WTC11 (cell line): ENCODE data around the gene TMEM174. TPM values are rescaled to one million over a fixed set of nuclear protein-coding genes. Genes with fewer than 3 reads are reported as not detected.

Experiments
- CREB1 ChIP-seq: sonication (generic); formaldehyde crosslinking; IDR thresholded peaks from 2 replicates; pipeline ENCODE4 v1.8.0; 2023; ENCODE audit warnings: mild to moderate bottlenecking, missing genetic modification reagents
- FOXK1 ChIP-seq: sonication (generic); formaldehyde crosslinking; IDR thresholded peaks from 2 replicates; pipeline ENCODE4 v1.8.0; 2022; ENCODE audit warnings: mild to moderate bottlenecking, moderate library complexity, missing genetic modification reagents
- GTF2I ChIP-seq: fragments of 250-450 bp; sonication (Bioruptor Pico); conservative IDR thresholded peaks from 2 replicates; pipeline ENCODE4 v1.4.0; 2021; ENCODE audit warnings: mild to moderate bottlenecking
- JAZF1 ChIP-seq: fragments of 250-450 bp; sonication (Bioruptor Pico); IDR thresholded peaks from 2 replicates; pipeline ENCODE4 v1.9.0; 2021; ENCODE audit warnings: moderate library complexity, mild to moderate bottlenecking, inconsistent platforms
- NR3C1 ChIP-seq: sonication (generic); formaldehyde crosslinking; conservative IDR thresholded peaks from 2 replicates; pipeline ENCODE4 v1.8.1; 2023; ENCODE audit warnings: low read depth, mild to moderate bottlenecking, missing genetic modification reagents
- SOX15 ChIP-seq: fragments of 250-450 bp; sonication (Bioruptor Pico); IDR thresholded peaks from 2 replicates; pipeline ENCODE4 v1.9.0; 2021; ENCODE audit warnings: mild to moderate bottlenecking
- SP1 ChIP-seq: sonication (generic); formaldehyde crosslinking; conservative IDR thresholded peaks from 2 replicates; pipeline ENCODE4 v1.8.1; 2022; ENCODE audit warnings: missing genetic modification reagents
- ZBTB21 ChIP-seq: sonication (generic); formaldehyde crosslinking; IDR thresholded peaks from 2 replicates; pipeline ENCODE4 v1.8.1; 2023; ENCODE audit warnings: mild to moderate bottlenecking, missing genetic modification reagents, borderline replicate concordance
- total RNA-seq: library from RNA; stranded (reverse); gene quantifications from 3 replicates; pipeline ENCODE4 v1.2.3, GENCODE V29; 2021
- TF ChIP-seq, protein P1 (sequence below): sonication (generic); formaldehyde crosslinking; IDR thresholded peaks from 2 replicates; pipeline ENCODE4 v1.8.0; 2022; ENCODE audit warnings: mild to moderate bottlenecking, missing genetic modification reagents
- TF ChIP-seq, protein P2 (sequence below): sonication (generic); formaldehyde crosslinking; IDR thresholded peaks from 2 replicates; pipeline ENCODE4 v1.8.0; 2023; ENCODE audit warnings: mild to moderate bottlenecking, missing genetic modification reagents
- TF ChIP-seq, protein P3 (sequence below): sonication (generic); formaldehyde crosslinking; IDR thresholded peaks from 2 replicates; pipeline ENCODE4 v1.8.0; 2023; ENCODE audit warnings: missing genetic modification reagents
- TF ChIP-seq, protein P4 (sequence below): sonication (generic); formaldehyde crosslinking; IDR thresholded peaks from 2 replicates; pipeline ENCODE4 v1.8.0; 2022; ENCODE audit warnings: mild to moderate bottlenecking, missing genetic modification reagents
- TF ChIP-seq, protein P5 (sequence below): sonication (generic); formaldehyde crosslinking; IDR thresholded peaks from 2 replicates; pipeline ENCODE4 v1.8.1; 2022; ENCODE audit warnings: low read depth, missing genetic modification reagents, borderline replicate concordance
- TF ChIP-seq, protein P6 (sequence below): sonication (generic); formaldehyde crosslinking; IDR thresholded peaks from 2 replicates; pipeline ENCODE4 v1.8.0; 2022; ENCODE audit warnings: mild to moderate bottlenecking, missing genetic modification reagents
- TF ChIP-seq, protein P7 (sequence below): fragments of 200-600 bp; IDR thresholded peaks from 2 replicates; pipeline ENCODE4 v1.8.0; 2022; ENCODE audit warnings: antibody characterized with exemption
- TF ChIP-seq, protein P8 (sequence below): sonication (generic); formaldehyde crosslinking; IDR thresholded peaks from 2 replicates; pipeline ENCODE4 v1.8.0; 2023; ENCODE audit warnings: missing genetic modification reagents, mild to moderate bottlenecking, borderline replicate concordance
- TF ChIP-seq, protein P9 (sequence below): sonication (generic); formaldehyde crosslinking; IDR thresholded peaks from 2 replicates; pipeline ENCODE4 v1.8.1; 2022; ENCODE audit warnings: mild to moderate bottlenecking, moderate library complexity, missing genetic modification reagents
- TF ChIP-seq, protein P10 (sequence below): sonication (generic); formaldehyde crosslinking; conservative IDR thresholded peaks from 2 replicates; pipeline ENCODE4 v1.8.1; 2023; ENCODE audit warnings: mild to moderate bottlenecking, low read depth, missing genetic modification reagents, moderate library complexity

TMEM174 gene
- total RNA-seq, 1 experiment from 2014 or later = not detected

DNA sequence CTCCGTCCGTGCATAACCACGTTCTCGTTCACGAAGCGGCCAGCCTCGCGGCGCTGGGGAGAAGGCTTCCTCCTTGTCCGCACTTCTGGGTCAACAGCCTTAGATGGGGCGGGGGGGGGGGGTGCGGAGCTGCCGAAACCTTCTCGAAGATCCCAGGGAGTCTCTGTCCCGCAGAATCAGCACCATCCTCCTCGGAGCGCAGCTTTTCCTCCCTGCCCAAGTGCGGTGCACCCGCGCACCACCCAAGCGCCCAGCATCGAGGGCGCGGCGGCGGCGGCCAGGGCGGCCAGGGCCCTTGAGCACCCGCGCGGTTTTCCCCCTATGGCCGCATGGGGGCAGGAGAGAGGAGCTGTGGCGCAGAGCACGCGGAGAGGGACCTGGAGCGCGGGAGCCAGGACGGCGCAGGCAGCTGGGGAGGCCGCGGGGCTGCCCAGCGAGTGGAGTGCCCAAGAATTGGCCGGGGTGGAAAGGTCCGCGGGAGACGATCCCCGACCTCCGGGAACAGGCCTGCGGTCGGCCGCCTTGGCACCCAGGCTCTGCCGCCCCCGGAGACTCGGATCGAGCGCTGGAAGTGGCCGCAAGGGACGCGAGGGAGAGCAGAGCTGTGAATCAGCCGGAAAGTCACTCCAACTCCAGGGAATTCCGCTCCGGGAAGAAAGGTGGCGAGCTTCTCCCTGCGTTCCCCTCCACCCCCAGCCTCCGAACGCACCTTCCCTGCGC is 43.1 kb downstream of the TMEM174 start (continued):
- TF ChIP-seq CREB1 (CRISPR knock-in tag) = peak; percentile 87
- TF ChIP-seq GTF2I (CRISPR knock-in tag) = no peak
- TF ChIP-seq, protein P1, sequence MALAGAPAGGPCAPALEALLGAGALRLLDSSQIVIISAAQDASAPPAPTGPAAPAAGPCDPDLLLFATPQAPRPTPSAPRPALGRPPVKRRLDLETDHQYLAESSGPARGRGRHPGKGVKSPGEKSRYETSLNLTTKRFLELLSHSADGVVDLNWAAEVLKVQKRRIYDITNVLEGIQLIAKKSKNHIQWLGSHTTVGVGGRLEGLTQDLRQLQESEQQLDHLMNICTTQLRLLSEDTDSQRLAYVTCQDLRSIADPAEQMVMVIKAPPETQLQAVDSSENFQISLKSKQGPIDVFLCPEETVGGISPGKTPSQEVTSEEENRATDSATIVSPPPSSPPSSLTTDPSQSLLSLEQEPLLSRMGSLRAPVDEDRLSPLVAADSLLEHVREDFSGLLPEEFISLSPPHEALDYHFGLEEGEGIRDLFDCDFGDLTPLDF = no peak
- TF ChIP-seq, protein P2, sequence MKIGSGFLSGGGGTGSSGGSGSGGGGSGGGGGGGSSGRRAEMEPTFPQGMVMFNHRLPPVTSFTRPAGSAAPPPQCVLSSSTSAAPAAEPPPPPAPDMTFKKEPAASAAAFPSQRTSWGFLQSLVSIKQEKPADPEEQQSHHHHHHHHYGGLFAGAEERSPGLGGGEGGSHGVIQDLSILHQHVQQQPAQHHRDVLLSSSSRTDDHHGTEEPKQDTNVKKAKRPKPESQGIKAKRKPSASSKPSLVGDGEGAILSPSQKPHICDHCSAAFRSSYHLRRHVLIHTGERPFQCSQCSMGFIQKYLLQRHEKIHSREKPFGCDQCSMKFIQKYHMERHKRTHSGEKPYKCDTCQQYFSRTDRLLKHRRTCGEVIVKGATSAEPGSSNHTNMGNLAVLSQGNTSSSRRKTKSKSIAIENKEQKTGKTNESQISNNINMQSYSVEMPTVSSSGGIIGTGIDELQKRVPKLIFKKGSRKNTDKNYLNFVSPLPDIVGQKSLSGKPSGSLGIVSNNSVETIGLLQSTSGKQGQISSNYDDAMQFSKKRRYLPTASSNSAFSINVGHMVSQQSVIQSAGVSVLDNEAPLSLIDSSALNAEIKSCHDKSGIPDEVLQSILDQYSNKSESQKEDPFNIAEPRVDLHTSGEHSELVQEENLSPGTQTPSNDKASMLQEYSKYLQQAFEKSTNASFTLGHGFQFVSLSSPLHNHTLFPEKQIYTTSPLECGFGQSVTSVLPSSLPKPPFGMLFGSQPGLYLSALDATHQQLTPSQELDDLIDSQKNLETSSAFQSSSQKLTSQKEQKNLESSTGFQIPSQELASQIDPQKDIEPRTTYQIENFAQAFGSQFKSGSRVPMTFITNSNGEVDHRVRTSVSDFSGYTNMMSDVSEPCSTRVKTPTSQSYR = peak; percentile 78; the same call in 1 of the 2 replicates
- TF ChIP-seq FOXK1 (CRISPR knock-in tag) = peak; percentile 91
- TF ChIP-seq, protein P3, sequence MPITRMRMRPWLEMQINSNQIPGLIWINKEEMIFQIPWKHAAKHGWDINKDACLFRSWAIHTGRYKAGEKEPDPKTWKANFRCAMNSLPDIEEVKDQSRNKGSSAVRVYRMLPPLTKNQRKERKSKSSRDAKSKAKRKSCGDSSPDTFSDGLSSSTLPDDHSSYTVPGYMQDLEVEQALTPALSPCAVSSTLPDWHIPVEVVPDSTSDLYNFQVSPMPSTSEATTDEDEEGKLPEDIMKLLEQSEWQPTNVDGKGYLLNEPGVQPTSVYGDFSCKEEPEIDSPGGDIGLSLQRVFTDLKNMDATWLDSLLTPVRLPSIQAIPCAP = peak; percentile 76; the same call in 1 of the 2 replicates
- TF ChIP-seq, protein P4, sequence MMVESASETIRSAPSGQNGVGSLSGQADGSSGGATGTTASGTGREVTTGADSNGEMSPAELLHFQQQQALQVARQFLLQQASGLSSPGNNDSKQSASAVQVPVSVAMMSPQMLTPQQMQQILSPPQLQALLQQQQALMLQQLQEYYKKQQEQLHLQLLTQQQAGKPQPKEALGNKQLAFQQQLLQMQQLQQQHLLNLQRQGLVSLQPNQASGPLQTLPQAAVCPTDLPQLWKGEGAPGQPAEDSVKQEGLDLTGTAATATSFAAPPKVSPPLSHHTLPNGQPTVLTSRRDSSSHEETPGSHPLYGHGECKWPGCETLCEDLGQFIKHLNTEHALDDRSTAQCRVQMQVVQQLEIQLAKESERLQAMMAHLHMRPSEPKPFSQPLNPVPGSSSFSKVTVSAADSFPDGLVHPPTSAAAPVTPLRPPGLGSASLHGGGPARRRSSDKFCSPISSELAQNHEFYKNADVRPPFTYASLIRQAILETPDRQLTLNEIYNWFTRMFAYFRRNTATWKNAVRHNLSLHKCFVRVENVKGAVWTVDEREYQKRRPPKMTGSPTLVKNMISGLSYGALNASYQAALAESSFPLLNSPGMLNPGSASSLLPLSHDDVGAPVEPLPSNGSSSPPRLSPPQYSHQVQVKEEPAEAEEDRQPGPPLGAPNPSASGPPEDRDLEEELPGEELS (CRISPR knock-in tag) = peak; percentile 46
- no peak for TF ChIP-seq SOX15
- TF ChIP-seq, protein P5, sequence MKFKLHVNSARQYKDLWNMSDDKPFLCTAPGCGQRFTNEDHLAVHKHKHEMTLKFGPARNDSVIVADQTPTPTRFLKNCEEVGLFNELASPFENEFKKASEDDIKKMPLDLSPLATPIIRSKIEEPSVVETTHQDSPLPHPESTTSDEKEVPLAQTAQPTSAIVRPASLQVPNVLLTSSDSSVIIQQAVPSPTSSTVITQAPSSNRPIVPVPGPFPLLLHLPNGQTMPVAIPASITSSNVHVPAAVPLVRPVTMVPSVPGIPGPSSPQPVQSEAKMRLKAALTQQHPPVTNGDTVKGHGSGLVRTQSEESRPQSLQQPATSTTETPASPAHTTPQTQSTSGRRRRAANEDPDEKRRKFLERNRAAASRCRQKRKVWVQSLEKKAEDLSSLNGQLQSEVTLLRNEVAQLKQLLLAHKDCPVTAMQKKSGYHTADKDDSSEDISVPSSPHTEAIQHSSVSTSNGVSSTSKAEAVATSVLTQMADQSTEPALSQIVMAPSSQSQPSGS (CRISPR knock-in tag) = 0 out of 2 replicates have a peak, but pooled peaks have one; percentile 21
- TF ChIP-seq, protein P6, sequence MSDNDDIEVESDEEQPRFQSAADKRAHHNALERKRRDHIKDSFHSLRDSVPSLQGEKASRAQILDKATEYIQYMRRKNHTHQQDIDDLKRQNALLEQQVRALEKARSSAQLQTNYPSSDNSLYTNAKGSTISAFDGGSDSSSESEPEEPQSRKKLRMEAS (CRISPR knock-in tag) = peak; percentile 99
- TF ChIP-seq, protein P7, sequence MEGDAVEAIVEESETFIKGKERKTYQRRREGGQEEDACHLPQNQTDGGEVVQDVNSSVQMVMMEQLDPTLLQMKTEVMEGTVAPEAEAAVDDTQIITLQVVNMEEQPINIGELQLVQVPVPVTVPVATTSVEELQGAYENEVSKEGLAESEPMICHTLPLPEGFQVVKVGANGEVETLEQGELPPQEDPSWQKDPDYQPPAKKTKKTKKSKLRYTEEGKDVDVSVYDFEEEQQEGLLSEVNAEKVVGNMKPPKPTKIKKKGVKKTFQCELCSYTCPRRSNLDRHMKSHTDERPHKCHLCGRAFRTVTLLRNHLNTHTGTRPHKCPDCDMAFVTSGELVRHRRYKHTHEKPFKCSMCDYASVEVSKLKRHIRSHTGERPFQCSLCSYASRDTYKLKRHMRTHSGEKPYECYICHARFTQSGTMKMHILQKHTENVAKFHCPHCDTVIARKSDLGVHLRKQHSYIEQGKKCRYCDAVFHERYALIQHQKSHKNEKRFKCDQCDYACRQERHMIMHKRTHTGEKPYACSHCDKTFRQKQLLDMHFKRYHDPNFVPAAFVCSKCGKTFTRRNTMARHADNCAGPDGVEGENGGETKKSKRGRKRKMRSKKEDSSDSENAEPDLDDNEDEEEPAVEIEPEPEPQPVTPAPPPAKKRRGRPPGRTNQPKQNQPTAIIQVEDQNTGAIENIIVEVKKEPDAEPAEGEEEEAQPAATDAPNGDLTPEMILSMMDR = peak; percentile 71; the same call in 1 of the 2 replicates
- peak; percentile 79 for TF ChIP-seq SP1 (CRISPR knock-in tag)
- TF ChIP-seq, protein P8, sequence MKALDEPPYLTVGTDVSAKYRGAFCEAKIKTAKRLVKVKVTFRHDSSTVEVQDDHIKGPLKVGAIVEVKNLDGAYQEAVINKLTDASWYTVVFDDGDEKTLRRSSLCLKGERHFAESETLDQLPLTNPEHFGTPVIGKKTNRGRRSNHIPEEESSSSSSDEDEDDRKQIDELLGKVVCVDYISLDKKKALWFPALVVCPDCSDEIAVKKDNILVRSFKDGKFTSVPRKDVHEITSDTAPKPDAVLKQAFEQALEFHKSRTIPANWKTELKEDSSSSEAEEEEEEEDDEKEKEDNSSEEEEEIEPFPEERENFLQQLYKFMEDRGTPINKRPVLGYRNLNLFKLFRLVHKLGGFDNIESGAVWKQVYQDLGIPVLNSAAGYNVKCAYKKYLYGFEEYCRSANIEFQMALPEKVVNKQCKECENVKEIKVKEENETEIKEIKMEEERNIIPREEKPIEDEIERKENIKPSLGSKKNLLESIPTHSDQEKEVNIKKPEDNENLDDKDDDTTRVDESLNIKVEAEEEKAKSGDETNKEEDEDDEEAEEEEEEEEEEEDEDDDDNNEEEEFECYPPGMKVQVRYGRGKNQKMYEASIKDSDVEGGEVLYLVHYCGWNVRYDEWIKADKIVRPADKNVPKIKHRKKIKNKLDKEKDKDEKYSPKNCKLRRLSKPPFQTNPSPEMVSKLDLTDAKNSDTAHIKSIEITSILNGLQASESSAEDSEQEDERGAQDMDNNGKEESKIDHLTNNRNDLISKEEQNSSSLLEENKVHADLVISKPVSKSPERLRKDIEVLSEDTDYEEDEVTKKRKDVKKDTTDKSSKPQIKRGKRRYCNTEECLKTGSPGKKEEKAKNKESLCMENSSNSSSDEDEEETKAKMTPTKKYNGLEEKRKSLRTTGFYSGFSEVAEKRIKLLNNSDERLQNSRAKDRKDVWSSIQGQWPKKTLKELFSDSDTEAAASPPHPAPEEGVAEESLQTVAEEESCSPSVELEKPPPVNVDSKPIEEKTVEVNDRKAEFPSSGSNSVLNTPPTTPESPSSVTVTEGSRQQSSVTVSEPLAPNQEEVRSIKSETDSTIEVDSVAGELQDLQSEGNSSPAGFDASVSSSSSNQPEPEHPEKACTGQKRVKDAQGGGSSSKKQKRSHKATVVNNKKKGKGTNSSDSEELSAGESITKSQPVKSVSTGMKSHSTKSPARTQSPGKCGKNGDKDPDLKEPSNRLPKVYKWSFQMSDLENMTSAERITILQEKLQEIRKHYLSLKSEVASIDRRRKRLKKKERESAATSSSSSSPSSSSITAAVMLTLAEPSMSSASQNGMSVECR (CRISPR knock-in tag) = peak; percentile 82; the same call in 1 of the 2 replicates
- 0 out of 2 replicates have a peak, but pooled peaks have one; percentile 50 for TF ChIP-seq ZBTB21 (CRISPR knock-in tag)
- no peak for TF ChIP-seq JAZF1 (CRISPR knock-in tag)
- 0 out of 2 replicates have a peak, but pooled peaks have one; percentile 88 for TF ChIP-seq NR3C1 (CRISPR knock-in tag)
- TF ChIP-seq, protein P9, sequence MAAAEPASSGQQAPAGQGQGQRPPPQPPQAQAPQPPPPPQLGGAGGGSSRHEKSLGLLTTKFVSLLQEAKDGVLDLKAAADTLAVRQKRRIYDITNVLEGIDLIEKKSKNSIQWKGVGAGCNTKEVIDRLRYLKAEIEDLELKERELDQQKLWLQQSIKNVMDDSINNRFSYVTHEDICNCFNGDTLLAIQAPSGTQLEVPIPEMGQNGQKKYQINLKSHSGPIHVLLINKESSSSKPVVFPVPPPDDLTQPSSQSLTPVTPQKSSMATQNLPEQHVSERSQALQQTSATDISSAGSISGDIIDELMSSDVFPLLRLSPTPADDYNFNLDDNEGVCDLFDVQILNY (CRISPR knock-in tag) = peak; percentile 94
- TF ChIP-seq, protein P10, sequence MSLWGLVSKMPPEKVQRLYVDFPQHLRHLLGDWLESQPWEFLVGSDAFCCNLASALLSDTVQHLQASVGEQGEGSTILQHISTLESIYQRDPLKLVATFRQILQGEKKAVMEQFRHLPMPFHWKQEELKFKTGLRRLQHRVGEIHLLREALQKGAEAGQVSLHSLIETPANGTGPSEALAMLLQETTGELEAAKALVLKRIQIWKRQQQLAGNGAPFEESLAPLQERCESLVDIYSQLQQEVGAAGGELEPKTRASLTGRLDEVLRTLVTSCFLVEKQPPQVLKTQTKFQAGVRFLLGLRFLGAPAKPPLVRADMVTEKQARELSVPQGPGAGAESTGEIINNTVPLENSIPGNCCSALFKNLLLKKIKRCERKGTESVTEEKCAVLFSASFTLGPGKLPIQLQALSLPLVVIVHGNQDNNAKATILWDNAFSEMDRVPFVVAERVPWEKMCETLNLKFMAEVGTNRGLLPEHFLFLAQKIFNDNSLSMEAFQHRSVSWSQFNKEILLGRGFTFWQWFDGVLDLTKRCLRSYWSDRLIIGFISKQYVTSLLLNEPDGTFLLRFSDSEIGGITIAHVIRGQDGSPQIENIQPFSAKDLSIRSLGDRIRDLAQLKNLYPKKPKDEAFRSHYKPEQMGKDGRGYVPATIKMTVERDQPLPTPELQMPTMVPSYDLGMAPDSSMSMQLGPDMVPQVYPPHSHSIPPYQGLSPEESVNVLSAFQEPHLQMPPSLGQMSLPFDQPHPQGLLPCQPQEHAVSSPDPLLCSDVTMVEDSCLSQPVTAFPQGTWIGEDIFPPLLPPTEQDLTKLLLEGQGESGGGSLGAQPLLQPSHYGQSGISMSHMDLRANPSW = no peak
